Measurements from ENCODE around the gene UBA6. TPM values are rescaled to one million over a fixed set of nuclear protein-coding genes. Genes with fewer than 3 reads are reported as not detected.
"Not testable (repeated sequence)": the region's sequence is repeated elsewhere in the genome, so short reads cannot be mapped to it uniquely, and the experiment has no call there.

Gene UBA6
- total and polyA plus RNA-seq, 2 experiments from 2014 or later, result 19.8 to 75.2 TPM

- Histone ChIP-seq H3K36me3 (no peaks in the 10 kb centered on the region), H3K4me3 (no peak overlapping the region), H3K4me1 (ENCODE audit: low read depth) (no peaks in the 10 kb centered on the region), H3K9me3 (ENCODE audit: low read depth) (no peaks in the 10 kb centered on the region), H3K27ac (no peak overlapping the region), H3K27me3 (no peaks in the 10 kb centered on the region)
- DNase-seq (ENCODE audit: low read depth in 1 of 2, low spot score in 1 of 2), result no peak
- no peak for TF ChIP-seq CTCF (IDR thresholded peaks at IDR 0.05; ENCODE audit: low read depth, low read length)
Measured at GRCh38 chr4:67743194-67743593, 42.2 kb upstream of the UBA6 start.

GRCh38 chr4:67736262-67736661, 35.3 kb upstream of the UBA6 start:
- Histone ChIP-seq H3K36me3 (no peaks in the 10 kb centered on the region), H3K27ac (no peak overlapping the region), H3K4me1 (ENCODE audit: low read depth) (no peaks in the 10 kb centered on the region), H3K27me3 (no peaks in the 10 kb centered on the region), H3K9me3 (ENCODE audit: low read depth) (no peaks in the 10 kb centered on the region), H3K4me3 (no peak overlapping the region)
- no peak for DNase-seq (ENCODE audit: low read depth in 1 of 2, low spot score in 1 of 2)
- no peak for TF ChIP-seq CTCF (IDR thresholded peaks at IDR 0.05; ENCODE audit: low read depth, low read length)

GRCh38 chr4:67735325-67735724, 34.4 kb upstream of the UBA6 start:
- no peaks in the 10 kb centered on the region for H3K36me3 ChIP-seq
- H3K4me1 ChIP-seq (ENCODE audit: low read depth), result no peaks in the 10 kb centered on the region
- H3K27ac ChIP-seq, result no peak overlapping the region
- no peak overlapping the region for H3K4me3 ChIP-seq
- DNase-seq (ENCODE audit: low read depth in 1 of 2, low spot score in 1 of 2), result no peak
- no peak for TF ChIP-seq CTCF (IDR thresholded peaks at IDR 0.05; ENCODE audit: low read depth, low read length)
- H3K9me3 ChIP-seq (ENCODE audit: low read depth), result no peaks in the 10 kb centered on the region
- H3K27me3 ChIP-seq, result no peaks in the 10 kb centered on the region

GRCh38 chr4:67730511-67730910, 29.6 kb upstream of the UBA6 start:
- H3K4me3 ChIP-seq; H3K9me3 ChIP-seq (ENCODE audit: low read depth); H3K4me1 ChIP-seq (ENCODE audit: low read depth); H3K36me3 ChIP-seq; H3K27me3 ChIP-seq; H3K27ac ChIP-seq; DNase-seq (ENCODE audit: low read depth in 1 of 2, low spot score in 1 of 2): not testable (repeated sequence)

GRCh38 chr4:67727124-67727850, 26.3 kb upstream of the UBA6 start:
- Histone ChIP-seq H3K4me1 (ENCODE audit: low read depth) (no peaks in the 10 kb centered on the region), H3K4me3 (no peak overlapping the region), H3K27me3 (no peaks in the 10 kb centered on the region), H3K27ac (no peak overlapping the region), H3K9me3 (ENCODE audit: low read depth) (no peaks in the 10 kb centered on the region), H3K36me3 (no peaks in the 10 kb centered on the region)
- TF ChIP-seq CTCF (IDR thresholded peaks at IDR 0.05; ENCODE audit: low read depth, low read length), result no peak
- DNase-seq (ENCODE audit: low read depth in 1 of 2, low spot score in 1 of 2), result peak in 1 of 2 donors; percentile 83

- no peaks in the 10 kb centered on the region for H3K9me3 ChIP-seq (ENCODE audit: low read depth)
- no peak for TF ChIP-seq CTCF (IDR thresholded peaks at IDR 0.05; ENCODE audit: low read depth, low read length)
- DNase-seq (ENCODE audit: low read depth in 1 of 2, low spot score in 1 of 2), result no peak
Measured at GRCh38 chr4:67725981-67726380, 25.0 kb upstream of the UBA6 start.

More at GRCh38 chr4:67725981-67726380, 25.0 kb upstream of the UBA6 start:
- Histone ChIP-seq H3K27ac (no peak overlapping the region), H3K4me3 (no peak overlapping the region), H3K27me3 (no peaks in the 10 kb centered on the region), H3K36me3 (no peaks in the 10 kb centered on the region), H3K4me1 (ENCODE audit: low read depth) (no peaks in the 10 kb centered on the region)

All from cardiac muscle cell (in vitro differentiated cells and primary cell).